GM19452 (cell line): ENCODE data around the gene PRKCA.

ENCODE experiments used
- ATAC-seq: cut with Tn5 transposase; IDR thresholded peaks from one replicate; pipeline ENCODE4 v1.9.1; 2021; ENCODE audit not compliant: unreplicated experiment

PRKCA gene

DNA sequence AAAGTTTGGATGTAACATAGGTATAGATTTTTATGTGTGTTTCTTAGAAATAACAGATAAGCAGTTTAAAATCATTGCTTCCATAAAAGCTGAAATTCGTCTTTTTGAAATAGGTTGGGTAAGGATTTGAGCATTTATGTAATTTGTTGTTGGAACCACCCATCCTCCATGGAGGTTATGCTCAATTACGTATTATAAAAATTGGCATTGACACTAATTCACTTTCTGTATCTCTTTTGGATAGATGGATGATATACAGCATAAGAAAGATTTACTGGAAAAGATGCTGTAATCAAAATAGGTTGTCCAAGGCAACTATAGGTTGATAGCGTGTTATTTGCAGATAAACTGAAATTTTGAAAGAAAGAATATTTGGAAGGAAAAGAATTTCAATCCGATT, 105.5 kb downstream of the PRKCA start:
- no peak for ATAC-seq

DNA sequence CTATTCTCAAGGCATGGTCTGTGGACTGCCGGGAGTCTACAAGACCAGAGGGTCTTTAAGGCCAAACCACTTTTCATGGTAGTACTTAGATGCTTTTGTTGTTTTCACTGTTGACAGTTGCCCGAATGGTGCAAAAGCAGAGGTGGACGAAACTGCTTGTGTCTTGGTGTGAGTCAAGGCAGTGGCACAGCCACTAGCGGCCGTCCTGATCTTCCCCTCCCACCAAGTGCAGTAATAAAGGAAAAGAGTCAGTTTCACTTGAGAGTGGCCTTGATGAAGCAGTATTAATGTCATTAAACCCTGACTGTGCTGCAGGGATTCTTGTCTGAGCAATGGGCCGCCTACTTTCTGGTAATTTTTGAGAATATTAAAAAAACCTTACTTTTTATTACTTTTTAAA, 109.1 kb downstream of the PRKCA start:
- ATAC-seq: no peak

DNA sequence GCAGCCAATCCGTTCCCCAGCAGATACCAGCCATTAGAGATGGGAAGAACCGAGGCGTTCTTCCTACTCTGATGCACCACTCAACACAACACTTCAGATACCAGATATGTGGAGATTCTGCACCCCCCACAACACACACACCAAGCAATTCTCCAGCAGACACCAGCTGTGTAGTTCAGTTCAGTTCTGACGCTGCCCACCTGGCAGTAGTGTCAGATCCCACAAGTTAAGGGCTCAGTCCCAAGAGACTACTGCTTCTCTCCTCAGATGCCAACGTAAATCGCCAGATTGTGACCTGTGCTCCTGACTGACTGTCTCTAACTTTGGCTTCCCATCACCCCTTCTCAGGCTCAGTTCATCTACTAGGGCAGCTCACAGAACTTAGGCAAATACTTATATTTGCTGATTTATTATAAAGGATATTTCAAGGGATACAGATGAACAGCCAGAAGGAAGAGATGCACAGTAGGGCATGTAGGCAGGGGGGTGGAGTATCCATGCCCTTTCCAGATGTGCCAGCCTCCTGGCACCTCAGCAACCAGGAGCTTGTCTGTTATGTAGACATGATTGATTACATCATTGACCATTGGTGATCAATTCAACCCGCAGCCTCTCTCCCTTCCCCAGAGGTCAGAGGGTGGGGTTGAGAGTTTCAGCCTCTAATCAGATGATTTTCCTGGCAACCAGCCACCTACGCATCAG, 110.6 kb downstream of the PRKCA start:
- no peak for ATAC-seq

DNA sequence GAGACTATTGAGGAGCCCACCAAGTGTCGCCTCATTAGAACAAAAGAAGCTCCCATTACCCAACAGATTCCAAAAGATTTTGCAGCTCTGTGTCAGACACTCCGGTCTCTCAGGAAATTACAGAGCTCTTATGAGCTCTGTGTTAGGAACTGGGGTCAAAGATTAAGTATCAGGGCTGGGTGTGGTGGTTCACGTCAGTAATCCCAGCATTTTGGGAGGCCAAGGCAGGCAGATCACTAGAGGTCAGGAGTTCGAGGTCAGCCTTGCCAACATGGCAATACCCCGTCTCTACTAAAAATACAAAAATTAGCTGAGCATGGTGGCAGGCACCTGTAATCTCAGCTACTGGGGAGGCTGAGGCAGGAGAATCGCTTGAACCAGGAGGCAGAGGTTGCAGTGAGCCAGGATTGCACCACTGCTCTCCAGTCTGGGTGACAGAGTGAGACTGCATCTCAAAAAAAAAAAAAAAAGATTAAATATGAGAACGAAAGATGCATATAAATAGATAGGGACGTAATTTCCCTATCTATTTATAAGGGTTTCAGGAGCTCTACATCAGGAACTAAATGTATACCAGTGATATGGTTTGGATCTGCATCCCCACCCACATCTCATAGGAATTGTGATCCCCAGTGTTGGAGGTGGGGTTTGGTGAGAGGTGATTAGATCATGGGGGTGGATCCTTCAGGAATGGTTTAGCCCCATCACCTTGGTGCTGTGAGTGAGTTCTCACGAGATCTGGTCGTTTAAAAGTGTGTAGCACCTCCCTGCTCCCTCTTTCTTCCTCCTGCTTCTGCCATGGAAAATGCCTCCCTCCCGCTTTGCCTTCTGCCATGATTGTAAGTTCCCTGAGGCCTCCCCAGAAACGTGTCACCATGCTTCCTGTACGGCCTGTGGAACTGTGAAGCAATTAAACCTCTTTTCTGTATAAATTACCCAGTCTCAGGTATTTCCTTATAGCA, 111.4 kb downstream of the PRKCA start:
- no peak for ATAC-seq

DNA sequence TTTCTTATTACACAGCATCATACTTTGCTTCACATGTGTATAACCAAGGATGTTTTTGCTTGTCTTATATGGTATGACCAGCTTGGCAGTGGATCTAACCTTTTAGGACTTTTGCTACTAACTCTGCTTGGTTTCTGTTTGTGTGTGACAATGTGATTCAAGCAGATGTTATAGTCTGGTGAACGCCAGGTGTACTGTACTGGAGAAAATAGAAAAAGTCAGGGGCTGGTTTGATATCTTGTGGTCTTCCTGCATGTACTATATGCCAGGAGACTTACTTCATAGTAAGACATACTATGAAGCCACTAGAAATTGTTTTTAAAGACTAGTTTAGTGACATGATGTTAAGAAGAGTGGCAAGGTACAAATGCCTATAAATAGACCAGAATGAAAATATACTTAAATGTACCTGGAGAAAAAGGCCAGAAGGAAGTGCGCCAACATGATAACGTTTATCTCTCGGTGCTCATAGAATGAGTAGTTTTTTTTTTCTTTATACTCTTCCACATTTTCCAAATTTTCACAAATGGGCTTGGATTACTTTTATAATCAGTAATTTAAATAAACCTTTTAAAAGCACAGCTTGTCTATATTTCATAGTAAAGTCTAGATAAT, 112.3 kb downstream of the PRKCA start:
- no peak for ATAC-seq

DNA sequence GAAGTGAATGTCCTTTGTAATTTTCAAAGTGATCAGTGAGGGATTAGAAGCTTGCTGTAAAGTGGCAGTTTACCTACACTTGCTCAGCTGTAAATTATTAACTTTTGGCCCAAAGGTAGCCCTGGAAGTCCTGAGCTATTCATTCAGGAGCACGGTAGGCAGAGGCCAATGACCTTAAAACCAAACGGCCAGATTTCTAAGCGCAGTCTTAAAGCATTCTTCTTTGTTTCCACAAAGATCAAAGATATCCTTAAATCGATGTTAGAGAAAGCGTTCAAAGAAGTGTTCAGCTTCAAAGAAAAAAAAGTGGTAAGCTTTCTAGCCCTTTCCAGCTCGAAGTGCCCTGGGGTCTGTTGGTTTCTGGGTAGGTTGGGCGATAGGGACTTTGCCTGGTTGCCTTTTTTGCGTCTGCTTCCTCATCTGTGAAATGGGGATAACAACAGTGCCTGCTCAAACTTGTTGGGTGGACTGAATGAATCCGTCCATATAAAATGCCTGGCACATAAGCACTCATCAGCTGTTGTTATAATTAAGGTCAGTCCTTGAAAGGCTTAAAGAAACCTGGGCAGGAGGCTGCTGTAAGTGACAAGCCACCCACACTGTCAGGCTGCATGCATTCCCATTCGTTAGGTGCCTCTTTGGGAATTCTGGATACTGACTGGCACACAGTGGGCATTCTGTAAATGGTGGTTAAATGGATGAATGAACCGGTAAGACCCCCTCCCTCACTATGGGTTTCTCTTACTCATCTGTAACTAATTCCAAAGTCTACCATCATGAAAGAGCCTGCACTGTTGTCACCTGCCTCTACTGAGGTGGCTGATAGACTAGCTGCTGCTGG, 113.2 kb downstream of the PRKCA start:
- ATAC-seq: no peak

DNA sequence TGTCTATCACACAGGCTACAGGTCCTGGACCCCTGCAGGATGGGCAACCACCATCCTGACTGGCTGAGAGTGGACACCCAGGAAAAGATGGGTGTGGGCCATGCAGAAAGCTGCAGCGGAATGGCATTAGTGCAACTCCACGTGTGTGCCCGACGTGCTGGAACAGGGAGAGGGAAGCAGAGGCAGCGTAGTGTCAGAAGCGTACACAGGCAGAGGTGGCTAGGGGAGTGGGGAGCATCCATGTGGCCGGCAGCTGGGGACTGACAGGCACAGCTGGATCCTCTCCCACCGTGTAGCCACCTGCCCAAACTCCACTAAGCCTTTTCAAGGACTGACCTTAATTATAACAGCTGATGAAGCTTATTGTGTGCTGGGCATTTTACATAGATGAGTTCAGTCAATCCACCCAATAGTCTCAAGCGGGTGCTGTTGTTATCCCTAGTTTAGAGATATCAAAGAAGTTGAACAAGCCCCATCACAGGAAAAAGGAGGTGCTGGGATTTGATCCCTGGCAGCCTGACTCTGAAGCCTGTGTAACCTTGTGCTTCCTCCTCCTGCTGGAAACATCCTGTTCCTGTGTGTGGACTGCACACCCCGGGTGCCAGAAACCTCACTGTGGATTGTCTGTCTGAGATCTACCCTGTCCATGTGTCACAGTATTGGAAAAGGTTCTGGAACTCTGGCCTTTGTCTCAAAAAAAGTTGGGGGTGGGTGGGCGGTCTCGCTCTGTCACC, 114.0 kb downstream of the PRKCA start:
- ATAC-seq: no peak

DNA sequence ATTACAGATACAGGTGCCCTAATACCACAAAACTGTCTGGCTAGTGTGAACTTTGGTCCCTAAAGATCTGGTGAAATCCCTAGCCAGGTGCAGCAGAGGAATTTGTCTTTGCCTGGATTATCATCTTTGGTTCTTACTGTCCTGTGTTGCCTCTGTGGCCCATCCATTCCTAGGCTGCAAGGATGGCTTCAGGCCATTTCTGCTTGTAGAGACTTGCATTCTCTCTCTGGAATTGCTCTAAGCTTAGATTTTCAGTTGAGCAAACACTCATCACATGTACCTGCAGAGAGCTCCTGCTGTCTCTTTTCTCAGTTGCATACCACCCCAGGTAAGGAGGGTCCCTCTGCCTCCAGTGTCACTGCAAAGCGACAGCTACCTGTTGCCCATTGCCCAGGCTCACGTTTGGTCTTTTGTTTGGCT, 114.9 kb downstream of the PRKCA start:
- ATAC-seq: no peak

DNA sequence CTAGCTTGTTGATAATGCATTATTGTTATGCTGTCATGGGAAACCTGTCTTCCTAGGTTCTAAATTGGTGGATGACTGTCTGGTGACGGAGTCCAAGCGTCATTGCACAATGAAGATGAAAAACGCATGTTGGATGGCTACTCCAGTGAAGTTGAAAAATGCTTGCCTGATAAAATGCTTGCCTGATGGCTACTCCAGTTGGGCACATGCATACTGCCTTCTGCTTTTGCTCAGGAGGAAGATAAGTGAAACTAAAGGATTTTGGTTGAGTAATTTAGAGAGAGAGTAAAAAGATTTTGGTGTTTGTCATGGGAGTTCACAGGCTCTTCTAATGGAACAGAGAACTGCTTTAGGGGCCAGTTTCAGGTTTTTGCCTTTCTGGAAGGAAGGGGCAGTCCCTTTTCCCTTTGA, 118.6 kb downstream of the PRKCA start:
- no peak for ATAC-seq

DNA sequence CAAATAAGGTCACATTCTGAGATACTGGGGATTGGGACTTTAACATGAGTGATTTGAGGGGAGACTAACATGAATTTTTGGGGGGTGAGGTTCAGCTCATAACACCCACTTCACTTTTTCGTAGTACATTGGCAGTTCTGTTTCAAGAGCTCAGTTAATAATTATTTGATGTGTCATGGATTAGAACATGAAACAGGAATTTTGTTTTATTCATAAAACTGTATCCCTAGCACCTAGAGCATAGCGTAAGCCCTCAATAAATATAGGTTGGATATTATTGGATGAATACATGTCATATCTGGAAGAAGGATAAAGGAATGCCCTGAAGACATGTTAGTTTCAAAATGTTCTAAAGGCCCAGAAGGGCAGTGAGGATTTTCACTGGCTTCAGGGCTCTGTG, 119.8 kb downstream of the PRKCA start:
- ATAC-seq: no peak

DNA sequence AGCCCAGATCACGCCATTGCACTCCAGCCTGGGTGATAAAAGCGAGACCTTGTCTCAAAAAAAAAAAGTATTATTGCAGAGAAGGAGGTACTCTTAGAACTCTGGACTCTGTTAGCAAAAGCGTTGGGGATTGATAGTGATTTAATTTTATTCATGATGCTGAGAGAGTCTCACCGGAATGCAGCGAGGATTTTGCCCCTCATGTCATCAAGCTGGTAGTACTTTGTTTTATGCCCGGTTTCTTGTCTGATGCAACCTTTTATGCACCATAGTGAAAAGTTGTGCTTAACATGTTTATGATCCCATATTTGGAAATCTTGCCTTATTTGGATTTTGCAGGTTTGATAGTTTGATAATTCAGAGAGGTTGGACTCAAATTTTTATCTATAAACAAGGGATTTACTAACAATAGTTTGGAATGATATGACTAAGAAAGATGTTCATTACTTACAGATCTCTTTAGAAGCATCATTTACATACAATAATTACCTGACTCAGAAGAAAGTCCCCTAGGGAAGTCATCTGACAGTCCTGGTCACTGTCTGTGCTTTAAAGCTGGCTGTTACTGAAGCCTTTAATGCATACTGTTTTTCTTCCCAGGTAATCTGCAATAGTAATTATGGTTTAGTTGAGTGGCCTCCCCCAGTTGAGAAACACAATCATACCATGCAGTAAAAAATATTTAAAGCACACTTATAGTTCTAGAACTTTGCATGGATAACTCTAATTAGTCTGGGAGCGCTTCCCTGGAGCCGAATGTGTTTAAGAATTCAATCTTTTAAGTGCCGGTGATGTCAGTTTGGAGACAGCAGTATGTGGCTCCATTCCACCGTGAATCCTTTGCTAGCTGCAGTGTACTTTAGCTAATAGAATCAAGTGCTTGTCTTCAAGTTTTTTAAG, 120.9 kb downstream of the PRKCA start:
- no peak for ATAC-seq

DNA sequence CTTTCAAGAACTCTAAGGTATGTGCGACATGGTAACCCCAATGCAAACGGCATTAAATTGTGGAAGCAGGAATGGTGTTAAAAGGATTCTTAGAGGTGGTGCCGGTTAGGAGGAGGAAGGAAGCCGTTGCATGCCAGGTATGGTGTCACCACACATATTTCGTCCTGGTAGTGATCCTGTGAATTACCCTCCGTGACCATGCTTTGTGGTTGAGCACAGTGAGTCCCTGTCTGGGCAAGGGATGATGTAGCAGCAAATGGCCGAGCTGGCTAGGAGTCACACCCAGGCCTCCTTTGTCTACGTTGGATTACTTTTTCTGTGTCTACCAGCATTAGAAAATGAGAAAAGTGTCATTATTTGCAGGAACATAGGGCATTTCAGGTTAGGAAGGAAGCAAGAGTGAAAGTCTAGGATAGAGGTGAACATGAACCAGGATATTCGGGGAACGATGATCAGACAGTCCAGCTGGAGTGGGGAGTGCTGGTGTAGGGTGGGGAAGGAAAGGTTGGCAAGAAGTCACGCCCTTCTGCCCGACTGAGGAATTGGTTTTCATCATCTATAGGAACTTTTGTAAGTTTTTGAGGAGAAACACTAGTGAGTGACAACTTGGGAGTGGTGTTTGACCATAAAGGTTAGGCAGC, 123.5 kb downstream of the PRKCA start:
- no peak for ATAC-seq

DNA sequence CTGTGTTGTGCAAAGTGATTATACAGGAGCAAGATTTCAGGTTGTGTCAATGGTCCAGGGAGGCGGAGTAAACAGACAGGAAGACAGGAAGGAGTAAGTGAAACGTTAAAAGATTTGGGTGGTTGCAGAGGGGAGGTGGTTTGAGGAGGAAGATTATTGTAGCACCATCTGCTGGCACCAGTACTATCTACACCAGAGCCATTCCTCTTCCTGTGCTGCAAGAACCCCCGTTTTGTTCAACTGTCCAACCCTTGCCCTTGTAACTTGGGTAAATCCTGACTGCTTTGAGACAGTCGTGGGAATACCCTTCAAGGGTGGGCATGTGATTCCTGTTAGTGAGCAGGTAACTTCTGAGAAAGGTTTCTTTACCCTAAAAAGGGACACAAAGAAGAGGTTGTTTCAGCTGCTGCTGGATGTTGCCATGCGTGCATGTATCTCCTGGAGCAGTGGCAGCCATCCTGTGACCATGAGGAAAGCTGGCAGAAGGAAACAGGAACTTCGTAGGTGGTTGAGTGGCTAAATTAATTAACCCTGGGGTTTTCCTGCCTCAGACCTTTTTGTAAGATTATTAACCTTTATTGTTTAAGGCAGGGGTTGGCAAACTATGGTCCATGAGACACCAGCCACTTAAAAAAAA, 124.1 kb downstream of the PRKCA start:
- no peak for ATAC-seq

DNA sequence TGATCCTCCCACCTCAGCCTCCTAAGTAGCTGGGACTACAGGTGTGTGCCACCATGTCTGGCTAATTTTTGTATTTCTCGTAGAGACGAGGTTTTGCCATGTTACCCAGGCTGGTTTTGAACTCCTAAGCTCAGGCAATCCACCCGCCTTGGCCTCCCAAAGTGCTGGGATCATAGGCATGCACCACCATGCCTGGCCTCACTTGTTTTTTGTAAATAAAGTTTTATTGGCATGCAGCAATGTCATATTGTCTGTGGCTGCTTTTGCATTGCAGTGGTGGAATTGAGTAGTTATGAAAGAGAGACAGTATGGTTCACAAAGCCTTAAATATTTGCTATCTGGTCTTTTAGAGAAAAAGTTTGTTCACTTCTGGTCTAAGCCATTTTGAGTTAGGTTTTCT, 124.7 kb downstream of the PRKCA start:
- no peak for ATAC-seq

DNA sequence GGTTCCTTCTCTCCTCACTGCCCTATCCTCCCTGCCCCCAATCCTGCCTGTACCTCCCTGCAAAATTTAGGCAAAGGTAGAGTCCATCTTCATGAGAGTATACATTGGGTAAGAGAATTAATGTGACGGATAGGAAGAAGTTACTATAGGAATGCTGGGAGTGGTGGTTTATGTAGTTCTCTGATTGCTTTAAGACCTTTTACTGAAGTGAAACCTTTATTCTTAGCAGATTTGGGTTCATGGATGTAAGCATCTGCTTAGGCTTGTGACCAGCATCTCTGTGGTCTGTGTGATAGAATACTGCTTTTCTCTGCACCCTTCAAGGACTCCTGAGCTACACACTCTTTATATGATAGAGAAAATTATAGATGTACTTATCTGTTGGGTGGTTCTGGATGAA, 127.3 kb downstream of the PRKCA start:
- ATAC-seq: no peak

DNA sequence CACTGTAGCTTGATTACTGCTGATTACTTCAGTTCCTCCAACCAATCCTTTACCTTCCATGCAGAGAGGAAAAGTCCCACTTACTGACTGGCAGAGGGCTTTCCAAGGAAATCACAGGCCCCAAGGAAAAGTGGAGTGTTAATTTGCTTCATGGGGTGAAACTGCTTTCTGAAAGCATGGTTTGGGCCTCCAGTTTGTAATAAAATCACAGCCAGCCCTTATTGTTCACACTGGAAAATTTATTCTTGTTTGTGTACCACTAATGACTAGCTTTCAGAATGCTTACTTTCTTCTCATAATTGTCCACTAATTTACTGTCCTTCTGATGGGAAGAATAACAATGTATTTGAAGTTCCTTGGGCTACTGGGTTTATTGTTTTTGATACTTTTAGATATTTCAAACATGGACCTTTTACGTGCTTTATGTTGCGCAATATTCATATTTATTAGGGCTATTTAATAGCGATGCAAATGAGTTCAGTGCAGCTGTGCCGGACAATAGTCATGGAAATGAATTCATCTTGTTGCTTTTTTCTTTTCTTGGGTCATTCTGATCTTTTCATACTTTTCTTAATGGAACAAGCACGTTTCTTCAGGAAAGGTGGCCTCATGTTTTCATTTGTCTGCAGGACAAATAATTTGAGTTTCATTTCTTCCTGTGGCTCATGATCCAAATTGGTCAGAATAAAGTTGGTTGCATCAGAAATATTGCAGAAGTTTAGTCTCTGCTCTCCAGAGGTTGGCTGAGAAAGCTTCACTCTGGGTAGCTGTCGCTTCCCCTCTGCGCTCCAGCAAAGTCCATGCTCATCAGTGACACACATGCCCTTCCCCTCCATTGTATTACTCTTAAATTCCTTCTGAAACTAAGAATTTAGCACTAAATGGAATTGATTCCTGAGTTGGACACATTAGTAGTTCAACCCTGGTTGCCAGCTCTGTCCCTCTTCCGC, 128.7 kb downstream of the PRKCA start:
- no peak for ATAC-seq

DNA sequence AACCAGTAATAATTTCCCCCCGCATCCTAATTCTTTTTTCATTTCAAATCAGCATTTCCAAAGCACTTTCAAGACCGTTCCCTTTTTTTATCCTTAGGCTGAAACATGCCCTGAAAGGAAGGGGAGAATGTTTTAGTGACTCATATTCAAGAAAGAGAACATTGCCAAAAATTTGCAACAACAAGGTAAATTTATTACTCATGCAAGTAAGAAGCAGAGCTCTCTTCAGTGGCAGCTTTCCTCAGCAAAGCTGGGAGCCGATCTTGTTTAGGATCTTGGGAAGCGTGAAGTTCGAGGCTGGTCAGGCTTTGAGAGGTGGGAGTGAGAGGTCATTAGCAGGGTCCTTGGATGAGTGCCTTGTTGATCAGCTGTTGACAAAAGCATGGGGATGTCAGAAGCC, 129.5 kb downstream of the PRKCA start:
- no peak for ATAC-seq
